Measurements from ENCODE around the gene NRSN2.
"Not testable (repeated sequence)": the region's sequence is repeated elsewhere in the genome, so short reads cannot be mapped to it uniquely, and the experiment has no call there.

NRSN2 gene

GRCh38 chr20:325889-326644 is 20.8 kb upstream of the NRSN2 start:
- FAIRE-seq: no peak

- FAIRE-seq: no peak
These were observed 20.2 kb upstream of the NRSN2 start for GRCh38 chr20:326645-327185.

GRCh38 chr20:327186-328026 is 19.5 kb upstream of the NRSN2 start:
- peak; percentile 17 for FAIRE-seq

GRCh38 chr20:328027-328974 is 18.6 kb upstream of the NRSN2 start:
- FAIRE-seq: no peak

- FAIRE-seq: no peak
These were observed 17.8 kb upstream of the NRSN2 start for GRCh38 chr20:328975-329695.

GRCh38 chr20:329851-330232 is 17.1 kb upstream of the NRSN2 start:
- no peak for FAIRE-seq

GRCh38 chr20:330233-331149 is 16.4 kb upstream of the NRSN2 start:
- FAIRE-seq: no peak

GRCh38 chr20:334578-334977 is 12.3 kb upstream of the NRSN2 start:
- no peak for FAIRE-seq

- not testable (repeated sequence) for FAIRE-seq
These were observed 10.9 kb upstream of the NRSN2 start for GRCh38 chr20:336040-336439.

GRCh38 chr20:341682-342081 is 5.2 kb upstream of the NRSN2 start:
- no peak for FAIRE-seq

- FAIRE-seq: no peak
These were observed 3.8 kb upstream of the NRSN2 start for GRCh38 chr20:343107-343506.

- FAIRE-seq: no peak
These were observed 775 bp upstream of the NRSN2 start for GRCh38 chr20:346033-346639.

- FAIRE-seq: no peak
These were observed 367 bp downstream of the NRSN2 start for GRCh38 chr20:347317-347639.

- peak; percentile 11 for FAIRE-seq
These were observed 951 bp downstream of the NRSN2 start for GRCh38 chr20:347640-348484.

- no peak for FAIRE-seq
These were observed 2.3 kb downstream of the NRSN2 start for GRCh38 chr20:348972-349841.

GRCh38 chr20:353166-353565 is 6.3 kb downstream of the NRSN2 start:
- FAIRE-seq: no peak

GRCh38 chr20:354298-354977 is 7.5 kb downstream of the NRSN2 start:
- no peak for FAIRE-seq

GRCh38 chr20:356154-356553 is 9.2 kb downstream of the NRSN2 start:
- not testable (repeated sequence) for FAIRE-seq
